Measurements from ENCODE around the gene KCND3. TPM values are rescaled to one million over a fixed set of nuclear protein-coding genes. Genes with fewer than 3 reads are reported as not detected.

The KCND3 gene
- total RNA-seq, 4 donors from 2014 or later, result 7.4 to 20.4 (median 9.8) TPM

DNA sequence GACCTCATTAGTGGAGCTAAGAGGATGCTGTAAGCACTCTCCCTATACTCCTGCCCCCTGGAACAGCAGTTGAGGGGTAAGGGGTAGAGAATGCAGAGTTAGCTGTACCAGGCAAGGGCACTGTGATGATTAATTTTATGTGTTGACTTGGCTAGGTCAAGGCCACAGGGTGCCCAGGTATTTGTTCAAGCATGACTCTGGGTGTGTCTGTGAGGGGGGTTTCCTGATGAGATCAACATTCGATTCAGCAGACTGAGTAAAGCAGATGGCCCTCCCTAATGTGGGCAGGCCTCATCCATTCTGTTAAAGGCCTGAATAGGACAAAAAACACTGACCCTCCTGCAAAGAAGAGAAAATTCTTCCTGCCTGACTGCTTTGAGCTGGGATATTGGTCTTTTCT is 110.8 kb downstream of the KCND3 start:
- intact Hi-C loops (cut with DNase I; ENCODE audit: low total_unique reads), result no loop called here
- TF ChIP-seq POLR2A (IDR thresholded peaks at IDR 0.05) (no peak), CTCF (IDR thresholded peaks at IDR 0.05) (no peak)
- WGBS, 2 donors, result 18 to 21% methylated on average over 1 of the region's 1 CpG
- H3K4me3 ChIP-seq (ENCODE audit: low read depth, poor library complexity, severe bottlenecking), result no peak overlapping the region
- DNase-seq (ENCODE audit: low spot score in 2 of 2), result no peak

DNA sequence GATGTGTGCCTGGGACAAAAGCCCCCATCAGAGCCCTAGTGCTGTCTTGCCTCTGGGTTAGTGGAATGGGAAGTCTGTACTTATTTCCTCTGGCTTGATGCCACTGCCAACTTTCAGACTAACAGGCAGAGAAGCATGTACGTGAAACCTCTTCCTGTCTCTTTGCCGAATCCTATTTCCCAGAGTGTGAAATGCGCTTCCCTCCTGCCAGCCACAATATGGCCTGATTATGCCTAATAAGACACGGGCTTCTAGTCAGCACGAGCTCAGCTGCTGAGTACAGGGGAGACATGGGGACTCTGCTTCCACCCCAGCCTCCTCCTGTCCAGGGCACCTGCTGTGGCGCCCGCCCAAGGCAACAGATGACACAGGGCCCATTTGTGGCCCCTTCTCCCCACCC is 111.4 kb downstream of the KCND3 start:
- intact Hi-C loops (cut with DNase I; ENCODE audit: low total_unique reads), result no loop called here
- DNase-seq (ENCODE audit: low spot score in 2 of 2), result no peak
- 71 to 81% methylated on average over 7 of the region's 7 CpGs for WGBS, 2 donors
- TF ChIP-seq POLR2A (IDR thresholded peaks at IDR 0.05), result no peak
- TF ChIP-seq CTCF (IDR thresholded peaks at IDR 0.05), result no peak
- H3K4me3 ChIP-seq (ENCODE audit: low read depth, poor library complexity, severe bottlenecking), result no peak overlapping the region

GRCh38 chr1:111876631-111877030 is 112.8 kb downstream of the KCND3 start:
- DNase-seq (ENCODE audit: low spot score in 2 of 2), result no peak
- intact Hi-C loops (cut with DNase I; ENCODE audit: low total_unique reads), result no loop called here
- TF ChIP-seq POLR2A (IDR thresholded peaks at IDR 0.05) (no peak), CTCF (IDR thresholded peaks at IDR 0.05) (no peak)
- WGBS, 2 donors, result 64 to 78% methylated on average over 3 of the region's 3 CpGs
- no peak overlapping the region for H3K4me3 ChIP-seq (ENCODE audit: low read depth, poor library complexity, severe bottlenecking)

- DNase-seq (ENCODE audit: low spot score in 2 of 2), result no peak
- TF ChIP-seq CTCF (IDR thresholded peaks at IDR 0.05), result no peak
- 80 to 89% methylated on average over 3 of the region's 3 CpGs for WGBS, 2 donors
- no peak overlapping the region for H3K4me3 ChIP-seq (ENCODE audit: low read depth, poor library complexity, severe bottlenecking)
- intact Hi-C loops (cut with DNase I; ENCODE audit: low total_unique reads), result no loop called here
Observed at GRCh38 chr1:111875640-111876039, 113.8 kb downstream of the KCND3 start.

DNA sequence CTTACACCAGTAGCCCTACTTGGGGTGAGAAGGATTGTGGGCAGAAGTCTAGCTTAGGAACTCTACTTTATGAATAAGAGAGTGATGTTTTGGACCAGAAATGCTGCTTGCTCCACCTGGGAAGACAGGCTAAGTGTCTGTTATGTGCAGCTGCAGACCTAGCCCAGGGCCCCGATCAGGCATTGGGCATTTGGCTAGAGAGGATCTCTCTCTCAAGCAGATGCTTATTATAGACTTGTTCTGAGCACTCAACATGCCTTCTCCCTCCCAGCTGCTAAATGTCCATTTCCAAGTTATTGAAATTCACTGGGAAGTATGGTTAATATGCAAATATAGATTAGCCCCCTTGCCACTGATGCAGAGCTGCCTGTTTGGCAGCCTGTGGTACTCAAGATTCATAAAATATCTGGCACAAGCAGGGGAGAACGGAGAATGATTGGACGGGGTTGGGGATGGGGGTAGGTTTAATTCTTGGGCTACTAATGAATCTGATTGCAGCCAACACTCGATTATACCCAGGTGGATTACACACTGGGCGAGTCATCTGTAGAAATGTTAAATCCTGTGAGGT is 115.9 kb downstream of the KCND3 start:
- no peak overlapping the region for H3K4me3 ChIP-seq (ENCODE audit: low read depth, poor library complexity, severe bottlenecking)
- no peak for DNase-seq (ENCODE audit: low spot score in 2 of 2)
- TF ChIP-seq POLR2A (IDR thresholded peaks at IDR 0.05) (no peak), CTCF (IDR thresholded peaks at IDR 0.05) (no peak)
- WGBS, 2 donors, result 75 to 76% methylated on average over 5 of the region's 5 CpGs
- intact Hi-C loops (cut with DNase I; ENCODE audit: low total_unique reads), result no loop called here

GRCh38 chr1:111870181-111870580 is 119.3 kb downstream of the KCND3 start:
- intact Hi-C loops (cut with DNase I; ENCODE audit: low total_unique reads), result no loop called here

More at GRCh38 chr1:111870181-111870580, 119.3 kb downstream of the KCND3 start:
- WGBS, 2 donors, result 95% methylated on average over 1 of the region's 1 CpG
- no peak for DNase-seq (ENCODE audit: low spot score in 2 of 2)
- TF ChIP-seq POLR2A (IDR thresholded peaks at IDR 0.05) (no peak), CTCF (IDR thresholded peaks at IDR 0.05) (no peak)
- no peak overlapping the region for H3K4me3 ChIP-seq (ENCODE audit: low read depth, poor library complexity, severe bottlenecking)

All from lower leg skin (tissue), 4 donors.